NOMO-1 treated with dmso at 0.1 percent for 144 hours (cell line): ENCODE results near the gene EPG5.
"Not testable (repeated sequence)": the region's sequence is repeated elsewhere in the genome, so short reads cannot be mapped to it uniquely, and the experiment has no call there.

Experiments used
- DNase-seq: peaks from one replicate; lab custom pipeline; 2025; ENCODE audit not compliant: unreplicated experiment; lab: John Stamatoyannopoulos, UW

The EPG5 gene

DNA sequence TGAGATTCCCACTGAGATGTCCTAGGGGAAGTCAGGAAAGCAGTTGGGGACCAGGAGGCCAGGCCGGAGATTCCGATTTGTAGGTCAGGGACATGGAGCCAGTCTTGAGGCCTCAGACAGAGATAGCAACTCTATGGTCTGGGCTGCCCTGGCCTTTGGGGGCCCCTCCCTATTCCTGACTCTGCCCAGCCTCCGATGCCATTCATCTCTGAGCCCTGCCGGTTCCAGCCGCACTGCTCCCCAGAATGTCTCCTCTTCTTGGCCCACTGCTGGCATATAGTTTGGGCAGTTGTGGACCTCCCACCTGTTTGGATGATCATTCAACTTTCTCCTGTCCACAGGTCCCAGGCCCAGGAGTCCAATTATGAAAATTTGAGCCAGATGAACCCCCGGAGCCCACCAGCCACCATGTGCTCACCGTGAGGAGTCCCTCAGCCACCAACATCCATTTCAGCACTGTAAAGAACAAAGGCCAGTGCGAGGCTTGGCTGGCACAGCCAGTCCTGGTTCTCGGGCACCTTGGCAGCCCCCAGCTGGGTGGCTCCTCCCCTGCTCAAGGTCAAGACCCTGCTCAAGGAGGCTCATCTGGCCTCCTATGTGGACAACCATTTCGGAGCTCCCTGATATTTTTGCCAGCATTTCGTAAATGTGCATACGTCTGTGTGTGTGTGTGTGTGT lies 125.2 kb downstream of the EPG5 start:
- DNase-seq = no peak

DNA sequence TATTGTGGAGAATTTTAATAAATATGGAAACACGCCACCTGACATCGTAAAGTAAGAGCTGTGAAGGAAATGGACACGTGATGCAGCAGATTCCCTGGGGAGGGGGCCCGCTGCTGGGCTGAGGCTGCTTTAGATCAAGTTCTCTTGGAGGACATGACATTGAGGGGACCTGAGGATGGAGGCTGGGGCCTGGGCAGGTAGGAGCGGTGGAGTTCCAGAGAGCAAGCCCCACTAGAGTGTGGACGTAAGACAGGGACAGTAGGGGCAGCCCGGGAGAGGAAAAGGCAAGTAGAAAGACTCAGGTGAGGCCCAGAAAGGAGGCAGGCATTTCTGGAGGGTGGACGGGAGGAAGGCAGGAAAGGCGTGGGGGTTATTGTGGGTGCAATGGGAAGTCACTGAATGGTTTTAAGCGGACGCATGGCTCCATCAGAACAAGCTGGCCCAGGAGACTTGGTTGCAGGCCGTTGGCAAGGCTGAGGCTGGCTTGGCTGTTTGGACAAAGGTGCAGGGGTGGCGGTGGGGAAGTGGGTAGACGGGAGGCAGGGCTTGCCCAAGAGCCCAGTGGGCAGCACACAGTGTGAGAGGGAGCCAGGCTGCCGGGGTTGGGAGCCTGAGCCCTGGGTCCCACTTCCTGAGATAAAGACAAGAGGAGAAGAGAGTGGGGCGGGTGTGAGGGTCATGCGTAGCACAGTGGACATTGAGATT lies 125.9 kb downstream of the EPG5 start:
- no peak for DNase-seq

DNA sequence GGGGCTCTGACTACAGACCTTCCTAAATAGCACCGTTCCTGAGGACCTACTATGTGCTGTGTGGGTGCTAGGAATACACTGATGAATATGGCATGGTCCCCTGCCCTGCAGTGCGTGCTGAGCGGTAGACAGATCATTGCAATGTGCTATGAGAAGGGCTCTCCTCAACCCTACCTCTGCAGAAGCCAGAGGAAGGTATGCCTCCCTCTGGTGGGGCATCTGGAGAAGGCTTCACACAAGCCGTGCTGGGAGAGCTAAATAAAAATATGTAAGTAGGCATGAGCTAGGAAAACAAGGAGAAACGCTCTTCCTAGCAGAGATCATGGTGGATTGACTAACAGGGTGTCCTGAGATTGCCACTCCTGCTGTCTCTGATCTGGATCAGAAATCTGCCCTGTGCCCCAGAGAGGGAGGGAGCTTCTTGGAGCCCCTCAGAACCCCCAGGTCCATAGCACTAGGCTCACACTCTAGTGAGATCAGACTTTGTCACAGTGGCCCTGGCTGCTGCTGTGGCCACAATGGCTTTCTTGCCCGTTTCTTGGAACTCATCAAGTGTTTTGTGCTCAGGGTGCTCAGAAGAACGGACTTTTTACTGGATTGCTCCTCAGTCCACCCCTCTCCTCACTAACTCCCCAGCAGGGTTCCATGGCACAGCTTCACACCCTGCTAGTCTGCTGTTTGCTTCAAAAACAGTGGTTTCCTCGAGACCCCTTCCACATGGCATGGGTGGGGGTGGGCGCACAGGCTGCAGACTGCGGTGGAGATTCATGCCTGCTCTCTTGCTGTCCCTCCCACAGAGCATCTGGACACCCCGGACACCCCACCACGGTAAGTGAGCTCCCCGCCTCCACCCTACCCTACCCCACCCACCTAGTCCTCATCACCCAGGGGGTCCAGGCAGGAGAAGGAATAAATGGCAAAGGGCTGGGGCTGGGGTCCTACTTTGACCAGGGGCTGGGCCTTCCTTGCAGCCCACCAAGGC lies 127.4 kb downstream of the EPG5 start:
- DNase-seq = no peak

DNA sequence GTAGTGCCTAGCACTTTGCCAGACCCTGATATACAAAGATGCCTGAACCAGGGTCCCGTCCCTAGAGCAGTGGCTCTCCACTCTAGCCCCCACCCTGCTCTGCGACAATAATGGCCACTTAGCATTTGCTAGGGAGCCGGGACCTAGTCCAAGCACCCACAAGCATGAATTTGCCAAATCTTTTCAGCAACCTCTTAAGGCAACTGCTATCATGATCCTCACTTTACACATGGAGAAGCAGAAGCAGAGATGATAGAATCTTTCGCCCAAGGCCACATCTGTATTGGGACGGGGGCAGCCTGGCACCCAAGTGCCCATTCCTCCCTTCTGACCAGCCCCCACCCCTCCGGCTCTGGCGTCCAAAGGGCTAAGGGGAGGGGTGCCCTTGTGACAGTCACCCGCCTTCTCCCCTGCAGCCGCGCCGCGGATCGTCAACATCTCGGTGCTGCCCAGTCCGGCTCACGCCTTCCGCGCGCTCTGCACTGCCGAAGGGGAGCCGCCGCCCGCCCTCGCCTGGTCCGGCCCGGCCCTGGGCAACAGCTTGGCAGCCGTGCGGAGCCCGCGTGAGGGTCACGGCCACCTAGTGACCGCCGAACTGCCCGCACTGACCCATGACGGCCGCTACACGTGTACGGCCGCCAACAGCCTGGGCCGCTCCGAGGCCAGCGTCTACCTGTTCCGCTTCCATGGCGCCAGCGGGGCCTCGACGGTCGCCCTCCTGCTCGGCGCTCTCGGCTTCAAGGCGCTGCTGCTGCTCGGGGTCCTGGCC lies 128.6 kb downstream of the EPG5 start:
- DNase-seq = no peak

DNA sequence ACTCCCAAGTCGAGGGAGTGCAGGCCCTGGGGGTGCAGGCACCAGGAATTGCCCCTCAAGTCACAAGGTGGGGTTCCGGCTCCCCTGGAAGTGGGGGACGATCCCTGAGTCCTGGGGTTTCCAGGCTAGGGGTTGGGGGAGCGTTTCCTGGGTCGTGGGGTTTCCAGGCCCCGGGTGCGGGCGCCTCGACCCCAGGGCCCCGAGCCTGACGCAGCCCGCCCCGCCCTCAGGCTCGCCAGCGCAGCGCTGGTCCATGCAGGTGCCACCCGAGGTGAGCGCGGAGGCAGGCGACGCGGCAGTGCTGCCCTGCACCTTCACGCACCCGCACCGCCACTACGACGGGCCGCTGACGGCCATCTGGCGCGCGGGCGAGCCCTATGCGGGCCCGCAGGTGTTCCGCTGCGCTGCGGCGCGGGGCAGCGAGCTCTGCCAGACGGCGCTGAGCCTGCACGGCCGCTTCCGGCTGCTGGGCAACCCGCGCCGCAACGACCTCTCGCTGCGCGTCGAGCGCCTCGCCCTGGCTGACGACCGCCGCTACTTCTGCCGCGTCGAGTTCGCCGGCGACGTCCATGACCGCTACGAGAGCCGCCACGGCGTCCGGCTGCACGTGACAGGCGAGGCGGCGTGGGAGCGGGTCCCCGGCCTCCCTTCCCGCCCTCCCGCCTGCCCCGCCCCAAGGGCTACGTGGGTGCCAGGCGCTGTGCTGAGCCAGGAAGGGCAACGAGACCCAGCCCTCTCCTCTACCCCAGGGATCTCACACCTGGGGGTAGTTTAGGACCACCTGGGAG lies 129.7 kb downstream of the EPG5 start:
- peak; percentile 68 for DNase-seq

DNA sequence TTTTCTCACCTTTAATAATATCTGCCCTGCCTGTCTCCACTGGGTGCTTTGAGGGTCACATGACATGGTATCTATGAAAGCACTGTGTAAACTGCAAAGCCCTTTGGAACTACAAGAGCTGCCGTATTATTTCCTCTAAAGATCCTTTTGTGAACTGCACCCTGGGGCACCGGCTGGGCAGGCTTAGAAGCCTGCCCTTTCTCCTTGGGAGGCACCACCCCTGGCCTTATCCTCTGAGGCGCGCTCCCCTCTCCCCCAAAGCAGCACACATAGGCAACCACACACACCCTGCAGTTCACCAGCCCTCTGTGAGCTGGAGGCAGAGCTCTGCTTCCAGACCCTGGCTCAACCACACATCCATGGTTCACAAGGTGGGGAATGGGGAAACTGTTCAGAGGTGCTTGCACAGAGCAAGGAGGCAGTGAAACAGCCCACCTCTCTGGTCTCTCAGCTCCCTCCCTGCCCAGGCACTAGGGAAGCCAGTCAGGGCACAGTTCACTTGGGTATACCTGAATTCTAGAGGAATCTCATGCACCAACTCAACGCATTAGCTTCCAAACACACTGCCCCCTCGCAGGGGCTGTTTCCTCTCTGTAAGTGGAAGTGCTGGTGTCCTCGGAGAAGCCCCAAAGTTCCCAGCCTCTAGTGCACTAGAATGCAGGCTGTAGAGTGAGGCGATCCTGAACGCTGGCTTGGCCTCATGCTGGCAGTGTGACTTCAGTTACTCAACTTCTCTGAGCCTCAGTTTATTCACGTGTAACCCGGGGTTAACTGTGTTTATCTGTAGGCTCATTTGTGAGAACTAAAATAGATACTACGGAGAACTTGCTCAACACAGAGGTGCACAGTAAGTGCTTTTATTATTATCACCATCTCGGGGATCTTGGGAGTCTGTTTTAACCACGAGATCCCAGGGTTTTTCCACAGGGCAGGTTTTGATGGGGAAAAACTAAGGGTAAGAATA lies 130.6 kb downstream of the EPG5 start:
- DNase-seq = no peak

DNA sequence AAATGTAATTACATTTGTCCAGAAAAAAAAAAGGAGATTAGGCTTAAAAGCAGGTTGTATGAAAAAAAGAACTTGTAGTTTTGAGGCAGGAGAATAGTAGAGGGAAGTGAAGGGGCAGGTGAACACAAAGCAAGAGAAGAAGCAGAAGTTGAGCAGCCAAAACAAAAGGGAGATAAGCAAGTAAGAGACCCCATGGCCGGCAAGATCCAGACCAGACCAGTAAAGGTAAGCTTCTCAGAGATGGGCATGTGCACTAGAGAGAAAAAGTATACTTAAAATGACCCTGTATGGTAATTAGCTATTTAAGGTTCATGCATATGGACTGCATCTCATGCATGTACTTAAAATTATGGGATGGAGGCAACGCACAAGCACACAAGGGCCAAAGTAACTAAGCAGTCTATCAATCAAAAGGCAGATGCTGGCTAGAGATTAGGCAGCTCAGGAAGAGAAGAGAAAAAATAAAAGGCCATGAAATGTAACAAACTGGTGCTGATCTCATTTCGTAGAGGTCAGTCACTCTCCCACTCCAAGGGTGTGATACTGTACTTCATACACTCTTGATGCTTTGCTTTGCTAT lies 132.0 kb downstream of the EPG5 start:
- no peak for DNase-seq

DNA sequence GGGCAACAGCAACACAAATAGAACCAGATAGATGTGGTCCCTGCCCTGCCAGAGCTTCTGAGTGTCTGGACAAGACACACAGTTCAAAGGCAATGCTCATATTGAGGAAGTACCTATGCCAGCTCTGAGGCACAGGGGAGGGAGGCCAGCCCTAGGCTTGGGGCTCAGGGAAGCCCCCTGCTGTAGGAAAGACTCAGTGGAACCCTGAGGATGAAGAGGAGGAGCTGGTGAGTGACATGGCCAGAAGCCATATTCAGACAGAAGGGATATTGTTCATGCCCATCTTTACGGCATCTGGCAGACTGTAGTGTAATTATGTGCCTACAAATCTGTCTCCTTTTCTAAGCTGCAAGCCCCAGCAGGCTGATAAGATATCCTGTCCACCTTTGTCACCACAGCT lies 132.8 kb downstream of the EPG5 start:
- DNase-seq = no peak

DNA sequence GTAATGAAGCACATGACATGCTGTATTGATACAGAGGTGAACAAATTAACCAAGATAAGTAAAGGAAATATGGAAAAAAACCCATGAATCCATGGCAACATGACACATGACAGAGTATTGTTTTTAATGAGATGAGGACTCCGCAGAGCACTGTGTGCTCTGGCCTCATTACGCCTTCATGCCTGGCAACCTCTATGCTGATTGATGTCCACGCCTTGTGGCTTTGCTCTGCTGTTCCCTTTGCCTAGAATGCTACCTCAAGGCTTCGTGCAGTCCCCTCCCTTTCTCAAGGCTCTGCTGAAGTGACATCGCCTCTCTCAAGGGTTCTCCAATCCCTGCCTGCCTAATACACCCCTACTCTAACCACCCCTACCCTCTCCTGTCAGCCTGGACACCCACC lies 133.3 kb downstream of the EPG5 start:
- DNase-seq = no peak

DNA sequence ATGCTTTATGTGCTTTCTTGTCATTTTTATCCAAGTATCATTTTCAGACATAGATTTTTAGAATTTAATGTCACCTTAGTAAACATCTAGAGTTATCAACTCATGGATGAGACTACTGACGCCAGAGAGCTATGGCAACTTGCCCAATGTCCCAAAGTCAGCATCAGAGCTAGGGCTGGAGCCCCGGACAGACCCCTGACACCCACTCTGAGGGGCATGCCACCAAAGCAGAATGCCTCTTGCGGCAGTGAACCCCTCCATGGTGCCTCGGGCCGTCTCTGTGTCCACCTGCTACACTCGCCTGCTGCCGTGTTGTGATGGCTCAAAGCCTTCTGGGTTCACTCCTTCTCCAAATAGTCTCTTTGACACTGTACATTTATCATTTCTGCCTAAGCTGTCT lies 136.2 kb downstream of the EPG5 start:
- DNase-seq = no peak

DNA sequence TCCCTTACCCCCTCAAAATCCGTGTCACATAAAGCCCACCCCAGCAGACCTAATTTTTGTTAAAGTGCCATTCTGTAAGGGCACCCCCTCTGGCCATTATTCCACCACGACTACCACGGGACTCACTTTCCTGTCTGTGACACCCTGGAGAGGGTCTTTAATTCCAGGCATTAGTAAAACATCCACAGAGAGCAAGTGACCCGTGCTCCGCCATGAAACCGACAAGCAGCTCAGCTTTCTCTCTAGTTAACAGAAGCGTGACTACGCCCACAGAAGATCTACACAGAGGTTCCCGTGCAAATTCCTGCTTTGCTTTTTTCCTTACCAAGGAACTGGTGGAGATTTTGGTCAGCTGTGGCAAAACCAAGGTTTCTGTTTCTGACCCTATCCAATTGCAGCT lies 137.3 kb downstream of the EPG5 start:
- no peak for DNase-seq

DNA sequence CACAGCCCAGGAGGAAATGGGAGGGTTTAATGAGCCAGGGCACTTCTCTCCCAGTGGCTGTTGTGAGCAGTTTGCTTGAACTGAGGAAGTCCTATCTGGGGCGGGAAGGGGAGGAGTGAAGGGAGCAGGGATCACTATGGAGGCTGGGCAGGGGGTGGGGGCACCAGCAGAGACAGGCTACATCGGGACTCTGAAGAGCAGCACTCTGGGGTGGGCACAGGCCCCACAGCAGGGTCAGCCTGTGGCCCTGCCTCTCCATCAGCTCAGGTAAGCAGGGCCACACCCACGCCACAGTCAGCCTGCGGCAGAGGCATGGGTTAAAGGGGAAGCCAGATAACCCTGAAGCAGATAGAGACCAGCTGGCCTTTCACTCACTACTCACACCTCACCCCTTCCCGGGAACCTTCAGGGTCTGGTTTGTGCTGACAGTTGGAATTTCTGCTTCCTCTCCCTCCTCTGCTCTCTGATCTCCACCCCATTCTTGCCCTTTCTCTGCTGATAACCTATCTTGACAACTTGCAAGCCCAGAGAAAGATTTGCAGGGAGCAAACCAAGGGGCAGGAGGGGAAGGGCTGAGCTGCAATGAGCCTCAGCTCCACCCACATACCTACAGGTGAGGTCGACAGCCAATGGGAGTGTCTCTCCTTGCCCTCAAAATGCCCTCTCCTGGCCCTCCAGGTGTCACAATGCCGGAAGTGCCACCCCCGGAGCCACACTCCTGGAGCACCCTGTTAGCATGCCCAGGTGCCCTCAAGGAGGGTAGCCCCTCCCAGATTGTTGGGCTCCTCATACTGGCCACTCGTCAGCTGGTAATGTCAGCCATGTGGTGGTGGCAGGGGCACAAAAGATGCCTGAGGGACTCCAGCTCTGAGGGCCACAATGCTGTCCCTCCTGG lies 138.0 kb downstream of the EPG5 start:
- DNase-seq = peak; percentile 54

DNA sequence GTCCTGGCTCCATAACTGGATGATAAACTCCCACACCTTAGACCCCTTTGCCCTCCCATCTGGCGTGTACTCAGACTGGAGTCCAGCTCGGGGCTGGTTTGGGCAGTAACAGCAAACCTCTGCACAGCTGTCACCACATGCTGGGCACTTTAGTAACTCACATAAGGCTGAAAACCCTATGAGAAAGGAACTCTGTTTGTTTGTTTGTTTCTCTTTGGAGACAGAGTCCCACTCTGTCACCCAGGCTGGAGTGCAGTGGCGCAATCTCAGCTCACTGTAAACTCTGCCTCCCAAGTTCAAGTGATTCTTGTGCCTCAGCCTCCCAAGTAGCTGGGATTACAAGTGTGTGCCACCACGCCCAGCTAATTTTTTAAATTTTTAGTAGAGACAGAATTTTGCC lies 140.4 kb downstream of the EPG5 start:
- not testable (repeated sequence) for DNase-seq

DNA sequence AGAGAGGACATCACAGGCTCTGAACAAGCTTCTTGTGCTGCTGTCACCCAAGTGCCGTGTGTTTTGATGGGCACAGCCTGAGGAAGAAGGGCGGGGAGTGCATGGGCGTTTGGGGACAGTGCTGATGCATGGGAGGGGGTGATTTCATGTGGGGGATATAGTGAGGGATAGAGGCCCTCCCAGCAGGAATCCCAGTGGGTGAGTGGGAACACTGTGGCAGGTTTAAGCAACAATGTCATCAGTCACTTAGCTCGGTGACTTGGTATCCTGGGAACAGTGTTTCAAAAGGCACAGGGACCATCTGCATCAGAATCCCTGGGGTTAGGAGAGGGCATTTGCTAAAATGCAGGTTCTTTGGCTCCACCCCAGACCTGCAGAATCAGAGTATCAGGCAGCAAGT lies 141.0 kb downstream of the EPG5 start:
- no peak for DNase-seq

DNA sequence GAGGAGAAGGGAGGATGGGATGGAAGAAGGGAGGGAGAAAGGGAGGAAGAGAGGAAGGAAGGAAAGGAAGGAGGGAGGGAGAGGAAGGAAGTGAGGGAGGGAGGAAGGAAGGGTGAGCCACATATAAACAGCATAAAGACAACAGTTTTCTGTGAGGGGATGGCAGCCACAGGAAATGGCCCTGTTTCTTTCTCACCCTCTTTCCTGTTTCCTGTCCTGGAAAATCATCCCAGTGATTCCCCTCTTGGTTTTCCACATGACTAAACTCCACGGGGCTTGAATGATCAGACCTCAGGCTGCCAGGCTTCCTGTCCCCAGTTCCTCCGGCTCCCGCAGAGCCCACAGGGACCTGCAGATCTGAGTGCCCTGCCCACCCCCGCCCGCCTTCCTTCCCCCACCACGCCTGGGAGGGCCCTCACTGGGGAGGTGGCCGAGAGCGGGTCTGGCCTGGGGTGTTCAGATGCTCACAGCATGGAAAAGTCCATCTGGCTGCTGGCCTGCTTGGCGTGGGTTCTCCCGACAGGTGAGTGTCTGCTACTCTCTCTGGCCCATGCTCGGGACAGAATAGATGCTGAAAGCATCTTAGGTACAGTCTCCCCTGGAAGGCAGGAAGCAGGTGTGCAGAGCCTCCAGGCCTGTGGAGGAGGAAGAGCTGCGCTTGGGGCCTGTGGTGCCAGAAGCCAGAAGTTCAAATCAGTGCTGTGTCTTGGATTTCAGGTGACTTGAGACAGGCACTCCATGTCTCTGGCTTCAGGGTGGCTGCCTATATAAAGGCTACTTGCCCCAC lies 141.7 kb downstream of the EPG5 start, which contains the start of gene SIGLEC15:
TSS of gene SIGLEC15 (plus strand) at position 418 of the 787 bp plus-strand sequence. CDS start at position 472, 54 bp downstream.
- no peak for DNase-seq

DNA sequence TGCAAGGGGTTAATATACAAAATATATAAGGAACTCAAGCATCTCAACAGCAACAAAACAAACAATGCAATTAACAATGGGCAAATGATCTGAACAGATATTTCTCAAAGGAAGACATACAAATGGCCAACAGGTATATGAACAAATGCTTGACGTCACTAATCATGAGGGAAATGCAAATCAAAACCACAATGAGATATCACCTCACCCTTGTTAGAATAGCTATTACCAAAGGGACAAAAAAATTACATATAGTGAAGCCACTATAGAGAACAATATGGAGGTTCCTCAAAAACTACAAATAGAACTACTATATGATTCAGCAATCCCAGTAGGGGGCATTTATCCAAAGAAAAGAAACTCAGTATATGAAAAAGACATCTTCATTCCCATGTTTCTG lies 145.4 kb downstream of the EPG5 start:
- no peak for DNase-seq

DNA sequence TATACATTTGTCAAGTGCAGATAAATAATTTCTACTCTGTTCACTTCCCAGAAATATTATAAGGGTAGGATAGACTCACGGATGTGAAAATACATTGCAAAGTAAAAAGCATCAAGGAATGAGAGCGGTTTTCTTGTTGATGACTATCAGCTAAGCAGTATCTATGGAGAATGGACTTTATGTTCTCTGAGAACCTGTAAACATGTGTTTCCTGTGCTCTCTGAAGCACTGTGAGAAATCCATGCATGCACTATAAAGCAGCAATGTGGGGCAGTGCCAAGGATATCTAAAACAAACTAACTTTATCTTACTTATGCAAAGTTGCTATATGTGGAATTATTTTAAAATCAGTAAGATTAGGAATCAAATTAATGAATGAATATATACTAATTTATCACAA lies 146.1 kb downstream of the EPG5 start:
- DNase-seq = no peak
